Lower leg skin (tissue), 3 donors: ENCODE measurements around the gene NAALADL2.

Experiments used
- CTCF ChIP-seq, 3 donors: fragments of 450-650 bp; IDR thresholded peaks; one replicate each; pipeline ENCODE4 v1.5.1; 2016; ENCODE audit warnings: antibody characterized with exemption in 3 of 3, mild to moderate bottlenecking in 3 of 3, moderate library complexity in 2 of 3
- POLR2A ChIP-seq, 2 donors: fragments of 450-650 bp; IDR thresholded peaks; one replicate each; pipeline ENCODE4 v1.6.1; 2016 to 2017; ENCODE audit warnings: antibody characterized with exemption in 2 of 2, mild to moderate bottlenecking in 1 of 2, moderate library complexity in 1 of 2

GRCh38 chr3:175082631-175083030 is 223.5 kb downstream of the NAALADL2 start:
- TF ChIP-seq CTCF (IDR thresholded peaks at IDR 0.05) (no peak), POLR2A (IDR thresholded peaks at IDR 0.05) (no peak)
